HG03460 (cell line): ENCODE data around the gene LNP1.
A peak's percentile ranks its signal among the peaks of the same experiment; 100 is the strongest.
"Not testable (repeated sequence)": the region's sequence is repeated elsewhere in the genome, so short reads cannot be mapped to it uniquely, and the experiment has no call there.

Experiments used
- ATAC-seq: cut with Tn5 transposase; IDR thresholded peaks from one replicate; pipeline ENCODE4 v1.9.1; 2021; ENCODE audit not compliant: unreplicated experiment

LNP1 gene

GRCh38 chr3:100427699-100428098 is 26.4 kb downstream of the LNP1 start:
- ATAC-seq: no peak

DNA sequence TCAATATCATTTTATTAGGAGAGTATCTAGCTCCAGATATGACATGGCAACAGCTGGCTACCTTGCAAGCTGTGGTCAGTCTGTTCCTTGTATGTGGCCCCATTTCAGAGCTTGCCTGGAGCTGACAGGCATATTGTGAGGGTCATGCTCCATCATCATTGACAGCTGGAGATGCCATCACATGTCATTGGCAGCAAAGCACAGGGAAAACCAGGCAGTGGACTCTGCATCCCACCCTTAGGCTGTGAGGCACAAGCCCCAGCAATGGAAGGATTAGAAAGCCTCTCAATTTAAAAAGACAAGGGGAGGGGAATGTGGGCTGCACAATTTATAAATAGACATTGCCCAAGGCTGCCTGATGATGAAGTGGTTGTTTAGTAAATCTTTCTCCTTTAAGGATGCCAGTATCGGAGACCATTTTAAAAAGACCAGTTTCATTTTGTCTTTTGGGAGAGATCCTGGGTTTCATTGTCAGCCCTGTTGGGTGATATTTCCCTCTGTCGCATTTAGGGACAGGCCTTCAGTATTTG is 27.9 kb downstream of the LNP1 start:
- ATAC-seq: no peak

DNA sequence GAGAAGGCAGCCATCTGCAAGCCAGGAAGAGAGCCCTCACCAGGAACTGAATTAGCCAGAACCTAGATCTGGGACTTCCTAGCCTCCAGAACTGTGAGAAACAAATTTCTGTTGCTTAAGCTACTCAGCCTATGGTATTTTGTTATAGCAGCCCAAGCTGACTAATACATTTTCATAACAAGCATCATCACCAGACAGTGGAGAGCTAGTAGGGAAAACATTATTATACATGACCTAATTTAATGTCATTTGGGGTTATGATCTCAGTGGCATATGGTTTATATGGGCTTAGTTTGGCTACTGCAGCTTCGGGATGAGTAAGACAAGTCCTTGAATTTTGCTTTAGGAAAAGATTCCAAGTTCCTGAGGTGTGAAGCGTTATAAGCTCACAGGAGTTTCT is 35.6 kb downstream of the LNP1 start:
- ATAC-seq: no peak

- ATAC-seq: no peak
Measured at GRCh38 chr3:100437721-100438622, 36.6 kb downstream of the LNP1 start.

- no peak for ATAC-seq
Measured at GRCh38 chr3:100438623-100438974, 37.3 kb downstream of the LNP1 start.

- ATAC-seq: no peak
Measured at GRCh38 chr3:100440895-100441294, 39.6 kb downstream of the LNP1 start.

DNA sequence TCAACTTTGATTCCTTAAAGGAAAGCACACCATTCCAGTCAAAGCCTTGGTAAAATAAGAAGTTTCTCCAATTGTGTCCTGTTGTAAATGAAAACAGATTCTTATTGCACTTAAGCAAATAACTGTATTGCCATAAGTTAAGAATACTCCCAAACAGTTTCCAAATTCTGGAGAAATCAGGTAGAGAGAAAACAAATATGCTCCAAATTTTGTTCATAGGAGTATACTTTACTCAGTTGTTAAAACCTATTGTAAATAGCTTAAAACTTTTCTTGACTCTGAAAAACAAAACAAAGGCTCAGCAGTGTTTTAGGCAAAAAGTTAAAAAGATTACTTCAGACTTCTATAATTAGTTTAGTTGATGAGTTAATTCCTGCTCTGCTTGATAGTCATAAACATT is 42.4 kb downstream of the LNP1 start:
- ATAC-seq: no peak

DNA sequence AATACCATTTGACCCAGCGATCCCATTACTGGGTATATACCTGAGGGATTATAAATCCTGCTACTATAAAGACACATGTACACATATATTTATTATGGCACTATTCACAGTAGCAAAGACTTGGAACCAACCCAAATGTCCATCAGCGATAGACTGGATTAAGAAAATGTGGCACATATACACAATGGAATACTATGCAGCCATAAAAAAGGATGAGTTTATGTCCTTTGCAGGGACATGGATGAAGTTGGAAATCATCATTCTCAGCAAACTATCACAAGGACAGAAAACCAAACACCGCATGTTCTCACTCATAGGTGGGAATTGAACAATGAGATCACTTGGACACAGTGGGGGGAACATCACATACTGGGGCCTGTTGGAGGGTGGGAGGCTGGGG is 45.7 kb downstream of the LNP1 start:
- ATAC-seq: not testable (repeated sequence)

DNA sequence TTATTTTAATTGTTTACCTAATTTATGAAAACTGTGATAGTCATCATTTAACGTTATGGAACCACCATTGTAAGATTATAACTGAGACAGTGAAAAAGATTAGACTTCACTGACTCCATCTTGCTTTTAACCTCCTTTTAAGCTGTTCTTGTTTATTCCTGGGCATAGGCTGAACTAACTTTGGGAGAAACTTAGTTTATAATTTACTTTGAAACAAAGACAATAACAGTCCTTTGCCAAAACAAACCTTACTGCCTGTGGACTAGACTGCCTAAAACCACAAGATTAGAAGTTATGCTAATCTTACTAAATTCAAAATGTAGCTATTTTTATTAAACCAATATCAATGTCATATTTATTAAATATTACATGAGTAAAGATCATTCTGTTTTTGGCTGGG is 46.7 kb downstream of the LNP1 start:
- ATAC-seq: no peak

DNA sequence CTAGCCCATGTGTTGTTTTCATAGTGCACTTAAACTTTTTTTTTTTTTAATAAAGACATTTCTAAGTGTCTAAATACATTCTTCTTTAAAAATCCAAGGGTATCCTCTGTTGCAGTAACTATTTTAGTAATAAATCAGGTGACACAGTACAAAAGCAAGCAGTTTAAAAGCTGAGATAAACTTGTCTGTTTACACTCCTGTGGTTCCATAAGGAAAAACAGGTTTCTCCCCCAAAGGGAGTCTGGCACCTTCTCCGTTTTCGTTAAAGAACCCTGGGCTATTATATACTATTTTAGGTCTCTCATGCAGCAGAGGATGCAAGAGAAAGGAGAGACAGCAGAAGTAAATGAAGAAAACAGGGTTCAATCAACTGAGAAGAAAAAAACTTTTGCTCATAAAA is 47.9 kb downstream of the LNP1 start:
- no peak for ATAC-seq

DNA sequence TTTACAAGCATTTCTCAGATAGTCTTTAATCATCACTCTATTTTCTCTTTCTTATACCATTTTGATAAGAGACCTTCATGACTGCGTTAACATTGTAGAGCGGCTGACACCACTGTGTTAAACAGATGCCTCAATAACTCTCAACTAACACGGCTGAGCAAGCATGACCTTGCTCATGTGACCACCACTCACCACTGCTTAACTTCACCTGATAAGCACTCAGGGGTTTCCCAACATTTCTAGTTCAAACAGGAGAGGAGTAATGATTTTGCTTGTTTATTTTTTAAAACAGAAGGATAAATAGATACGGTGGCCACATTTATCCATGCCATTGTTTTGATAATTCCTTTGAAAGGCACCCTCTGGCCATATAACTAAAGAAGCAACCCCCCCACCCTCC is 53.3 kb downstream of the LNP1 start:
- ATAC-seq: no peak

DNA sequence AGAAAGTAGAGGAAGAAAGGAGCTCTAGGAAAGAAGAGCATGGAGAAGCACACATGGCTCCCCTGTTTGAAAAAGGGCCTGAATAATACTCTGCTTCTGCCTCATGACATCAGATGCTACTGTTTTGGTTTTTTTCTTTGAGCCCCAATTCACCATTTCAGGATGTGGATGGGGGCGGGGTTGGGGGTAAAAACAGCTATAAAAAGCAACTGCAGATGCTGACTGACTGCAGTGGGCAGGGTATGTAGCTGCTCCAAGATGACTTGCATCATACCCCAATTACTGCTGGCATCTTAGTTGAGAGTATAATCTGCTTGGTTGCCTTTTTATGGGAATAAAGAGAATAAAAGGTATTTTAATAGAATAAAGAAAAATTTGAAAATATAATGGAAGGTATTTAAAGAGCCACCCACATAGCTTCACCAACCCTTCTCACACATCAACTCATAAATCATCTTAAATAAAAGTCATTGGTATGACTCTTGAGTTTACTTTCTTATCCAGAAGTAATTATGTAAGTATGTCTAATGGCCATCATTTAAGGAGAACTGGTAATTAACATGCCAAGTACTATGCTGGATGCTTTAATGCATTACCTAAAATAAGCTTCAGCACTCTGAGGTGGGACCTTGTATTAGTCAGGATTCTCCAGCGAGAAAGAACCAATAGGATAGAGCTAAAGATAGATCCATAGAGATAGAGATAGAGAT is 54.7 kb downstream of the LNP1 start:
- ATAC-seq: no peak

- no peak for ATAC-seq
Measured at GRCh38 chr3:100456745-100457144, 55.4 kb downstream of the LNP1 start.

- ATAC-seq: no peak
Measured at GRCh38 chr3:100457811-100458210, 56.5 kb downstream of the LNP1 start.

- ATAC-seq: no peak
Measured at GRCh38 chr3:100458814-100459213, 57.5 kb downstream of the LNP1 start.

DNA sequence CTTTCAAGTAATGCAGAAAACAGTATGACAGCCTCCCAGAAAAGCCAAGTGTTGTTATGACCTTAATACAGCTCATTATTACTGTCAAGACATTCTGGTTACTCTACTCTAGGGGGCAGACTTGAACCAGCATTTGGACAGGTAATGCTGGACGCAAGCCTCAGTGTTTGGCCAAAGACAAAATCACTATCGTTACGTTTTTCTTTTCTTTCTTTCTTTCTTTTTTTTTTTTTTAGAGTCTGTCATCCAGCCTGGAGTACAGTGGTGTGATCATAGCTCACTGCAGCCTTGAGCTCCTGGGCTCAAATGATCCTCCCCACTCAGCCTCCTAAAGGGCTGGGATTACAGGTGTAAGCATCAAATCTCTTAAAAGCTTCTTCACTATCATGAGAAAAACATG is 61.7 kb downstream of the LNP1 start:
- ATAC-seq: peak; percentile 89

GRCh38 chr3:100463646-100464155 is 62.4 kb downstream of the LNP1 start:
- no peak for ATAC-seq

DNA sequence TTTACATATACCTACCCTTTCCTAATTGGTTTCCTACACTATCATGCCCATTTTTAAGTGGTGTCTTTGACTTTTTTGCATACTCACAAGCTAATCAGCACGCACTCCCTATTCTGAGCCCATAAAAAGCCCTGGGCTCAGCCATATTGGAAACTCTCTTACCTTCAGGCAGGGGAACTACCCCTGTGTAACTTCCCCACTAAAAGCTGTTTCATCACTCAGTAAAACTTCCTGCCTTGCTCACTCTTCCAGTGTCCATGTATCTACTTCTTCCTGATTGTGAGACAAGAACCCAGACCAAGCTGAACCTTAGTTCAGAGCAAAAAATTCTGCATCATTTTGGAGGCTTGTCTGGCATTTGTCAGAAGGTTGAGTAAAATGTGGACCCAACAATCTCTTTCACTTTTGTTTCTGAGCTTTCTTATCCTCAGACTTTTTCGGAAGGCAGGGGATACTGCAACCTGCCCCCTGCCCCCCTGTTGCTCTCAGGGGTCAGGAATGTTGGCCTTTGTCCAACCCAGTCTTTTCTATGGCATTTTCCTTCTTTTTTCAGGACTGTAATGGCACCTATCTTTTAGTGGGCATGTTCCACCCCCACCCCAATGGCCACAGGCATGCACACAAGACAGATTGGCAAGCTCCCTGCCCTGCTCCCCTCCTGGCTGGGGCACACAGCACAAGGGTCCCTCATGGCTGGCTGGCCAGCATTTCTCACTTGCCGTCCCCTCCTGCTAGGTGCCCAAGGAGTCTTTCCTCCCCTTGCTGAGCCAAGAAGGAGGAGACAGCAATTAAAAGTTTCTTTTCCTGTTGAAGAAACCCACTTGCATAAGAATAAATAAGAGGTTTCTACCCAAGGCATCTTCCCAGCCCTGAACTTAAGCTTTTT is 64.8 kb downstream of the LNP1 start:
- ATAC-seq: no peak

DNA sequence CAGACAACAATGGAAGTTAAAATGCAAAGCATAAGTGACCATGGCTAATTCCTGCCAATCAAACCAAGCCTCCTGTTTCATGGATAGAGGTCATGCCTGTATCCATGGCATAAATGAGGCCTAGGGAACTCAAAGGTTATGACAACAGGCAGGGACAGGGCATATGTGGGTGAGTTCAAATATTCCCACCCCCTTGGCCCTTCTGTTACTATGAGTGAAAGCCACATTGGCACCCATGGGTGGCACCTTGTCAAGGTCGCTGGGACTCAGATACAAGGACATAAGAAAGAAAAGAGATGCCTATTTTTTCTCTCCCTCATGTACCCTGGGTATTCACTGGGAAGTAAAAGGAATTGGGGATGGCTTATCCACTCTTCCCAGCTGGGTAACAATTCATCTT is 65.8 kb downstream of the LNP1 start:
- ATAC-seq: no peak

DNA sequence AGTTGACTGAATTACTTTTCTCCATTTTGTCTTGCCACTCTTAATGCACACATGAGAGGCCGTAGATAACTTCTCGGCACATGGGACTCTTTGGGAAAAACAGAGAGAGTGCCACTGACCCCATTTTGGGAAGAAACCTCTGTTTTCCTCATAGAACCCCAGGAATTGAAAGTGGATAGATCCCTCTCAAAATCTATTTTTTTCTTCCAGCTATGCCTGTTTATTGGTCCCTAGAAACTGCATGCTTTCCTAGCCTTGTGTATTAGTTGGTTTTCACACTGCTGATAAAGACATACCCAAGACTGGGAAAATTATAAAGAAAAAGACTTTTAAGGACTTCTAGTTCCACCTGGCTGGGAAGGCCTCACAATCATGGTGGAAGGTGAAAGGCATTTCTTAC is 67.3 kb downstream of the LNP1 start:
- no peak for ATAC-seq

- ATAC-seq: no peak
Measured at GRCh38 chr3:100470951-100471350, 69.6 kb downstream of the LNP1 start.
